GM21381 (cell line): ENCODE measurements around the gene KCNQ4.

Experiments
- ATAC-seq: cut with Tn5 transposase; IDR thresholded peaks from one replicate; pipeline ENCODE4 v1.9.1; 2021; ENCODE audit warnings: mild to moderate bottlenecking, moderate library complexity; ENCODE audit not compliant: unreplicated experiment

KCNQ4 gene

GRCh38 chr1:40776236-40777072, 7.1 kb upstream of the KCNQ4 start:
- no peak for ATAC-seq

GRCh38 chr1:40777224-40777970, 6.2 kb upstream of the KCNQ4 start:
- ATAC-seq, result no peak

GRCh38 chr1:40780678-40781607, 2.6 kb upstream of the KCNQ4 start:
- no peak for ATAC-seq

DNA sequence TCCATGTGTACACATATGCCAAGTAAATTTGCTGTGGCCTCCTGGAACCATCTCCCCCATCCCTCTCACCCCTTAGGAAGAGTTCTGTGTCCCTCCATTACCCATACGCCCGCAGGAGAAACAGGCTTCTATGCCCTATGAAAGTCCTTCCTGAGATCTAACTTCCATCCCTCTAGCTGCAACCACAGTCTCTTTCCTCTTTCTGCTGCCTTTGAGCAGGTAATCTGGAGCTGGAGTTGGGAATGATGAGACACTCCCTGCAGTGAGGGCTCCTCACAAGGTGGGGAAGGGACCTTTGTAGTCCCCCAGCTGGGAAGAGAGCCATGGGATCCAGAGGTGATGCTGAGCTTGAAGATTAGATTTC, 2.0 kb upstream of the KCNQ4 start:
- no peak for ATAC-seq

- no peak for ATAC-seq
These were observed 1.1 kb upstream of the KCNQ4 start for GRCh38 chr1:40782371-40782956.

DNA sequence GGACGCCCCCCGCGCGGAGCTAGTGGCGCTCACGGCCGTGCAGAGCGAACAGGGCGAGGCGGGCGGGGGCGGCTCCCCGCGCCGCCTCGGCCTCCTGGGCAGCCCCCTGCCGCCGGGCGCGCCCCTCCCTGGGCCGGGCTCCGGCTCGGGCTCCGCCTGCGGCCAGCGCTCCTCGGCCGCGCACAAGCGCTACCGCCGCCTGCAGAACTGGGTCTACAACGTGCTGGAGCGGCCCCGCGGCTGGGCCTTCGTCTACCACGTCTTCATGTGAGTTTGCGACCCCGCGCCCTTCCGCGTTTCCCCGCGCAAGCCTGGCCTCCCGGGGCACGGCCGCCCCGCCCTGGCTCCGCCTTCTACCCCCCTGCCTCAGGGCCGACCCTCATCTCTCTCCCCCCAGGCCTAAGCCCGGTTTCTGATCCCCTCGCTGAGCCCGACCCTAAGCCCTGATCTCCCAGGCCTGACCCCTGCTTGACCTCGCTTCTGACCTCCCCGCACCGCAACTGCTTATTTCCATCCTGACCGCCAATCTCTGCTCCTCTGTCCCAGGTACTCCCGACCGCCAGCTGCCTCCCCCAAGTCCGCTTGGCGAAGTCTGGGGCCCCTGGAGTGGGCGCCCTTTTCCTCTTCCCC, 669 bp downstream of the KCNQ4 start:
- ATAC-seq, result no peak

DNA sequence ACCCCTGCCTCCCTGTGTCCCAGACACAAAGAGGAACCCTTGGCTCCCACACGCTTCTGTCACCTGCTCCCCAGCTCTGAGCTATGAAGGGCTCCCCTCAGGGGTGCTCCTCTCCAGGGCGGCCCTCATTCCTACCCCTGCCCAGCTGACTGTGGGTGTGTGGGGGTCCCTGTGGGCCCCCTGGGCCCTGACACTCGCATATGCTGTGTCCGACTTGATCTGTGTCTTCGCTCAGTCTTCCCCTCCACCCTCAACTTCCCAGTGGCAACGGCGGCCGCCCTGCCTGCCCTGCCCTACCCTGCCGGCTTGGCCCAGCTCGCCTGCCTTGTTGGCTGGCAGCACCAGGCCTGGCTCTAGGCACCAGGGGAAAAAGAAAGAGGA, 1.2 kb downstream of the KCNQ4 start:
- ATAC-seq, result no peak

DNA sequence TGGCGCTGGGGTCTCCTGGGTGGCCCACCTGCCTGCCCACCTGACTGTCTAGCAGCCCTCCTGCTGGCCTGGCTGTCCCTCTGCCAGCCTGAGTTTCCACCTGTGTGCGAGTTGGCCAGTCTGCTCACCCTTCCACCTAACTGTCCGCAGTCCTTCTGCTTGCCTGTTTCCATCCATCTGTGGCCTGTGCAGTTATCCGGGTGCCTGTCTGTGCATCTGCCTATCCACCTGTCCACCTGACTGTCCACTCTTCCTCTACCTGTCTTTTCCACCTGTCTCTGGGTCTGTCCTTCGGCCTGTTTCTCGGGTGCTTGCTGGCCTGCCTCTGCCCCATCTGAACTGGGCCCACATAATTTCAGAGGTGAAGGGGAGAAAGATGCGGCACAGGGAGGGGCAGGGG, 1.9 kb downstream of the KCNQ4 start:
- ATAC-seq, result no peak

DNA sequence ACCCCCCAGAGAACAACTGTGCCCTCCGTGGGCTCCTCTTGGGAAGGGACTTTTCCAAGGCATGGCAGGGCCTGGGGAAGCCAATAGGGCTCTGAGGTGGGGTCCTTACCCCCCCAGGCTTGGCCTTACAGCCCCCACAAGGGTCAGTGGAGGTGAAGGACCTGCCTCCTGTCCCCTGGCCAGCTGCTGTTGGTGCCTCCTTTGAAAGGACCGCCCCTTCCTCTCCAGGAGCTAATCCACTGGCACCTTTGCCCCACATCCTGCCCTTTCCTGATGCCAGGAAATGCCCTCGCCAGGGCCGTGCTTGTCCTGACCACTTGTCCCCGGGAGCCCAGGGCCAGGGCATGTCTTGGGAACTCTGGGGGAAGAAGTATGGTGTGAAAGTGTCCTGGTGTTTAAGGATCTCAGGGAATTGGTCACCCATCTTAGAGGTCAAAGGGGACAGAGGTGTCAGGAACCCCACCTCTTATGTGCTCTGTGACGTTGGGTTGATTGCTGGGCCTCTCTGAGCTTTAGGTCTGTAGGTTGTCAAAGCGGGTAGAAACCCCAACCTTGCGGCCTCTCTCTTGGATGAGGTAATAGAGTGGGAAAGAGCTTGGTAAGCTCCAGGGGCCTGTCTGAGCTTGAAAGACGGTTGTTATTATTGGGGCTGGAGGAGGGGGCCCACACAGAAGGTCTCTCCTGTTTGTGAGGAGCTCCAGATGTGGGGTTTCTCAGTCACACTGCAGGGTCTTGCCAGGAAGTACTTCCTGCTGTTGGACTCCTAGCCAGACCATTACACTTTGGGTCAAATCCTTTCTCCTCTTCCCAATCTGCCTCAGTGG, 2.8 kb downstream of the KCNQ4 start:
- no peak for ATAC-seq

DNA sequence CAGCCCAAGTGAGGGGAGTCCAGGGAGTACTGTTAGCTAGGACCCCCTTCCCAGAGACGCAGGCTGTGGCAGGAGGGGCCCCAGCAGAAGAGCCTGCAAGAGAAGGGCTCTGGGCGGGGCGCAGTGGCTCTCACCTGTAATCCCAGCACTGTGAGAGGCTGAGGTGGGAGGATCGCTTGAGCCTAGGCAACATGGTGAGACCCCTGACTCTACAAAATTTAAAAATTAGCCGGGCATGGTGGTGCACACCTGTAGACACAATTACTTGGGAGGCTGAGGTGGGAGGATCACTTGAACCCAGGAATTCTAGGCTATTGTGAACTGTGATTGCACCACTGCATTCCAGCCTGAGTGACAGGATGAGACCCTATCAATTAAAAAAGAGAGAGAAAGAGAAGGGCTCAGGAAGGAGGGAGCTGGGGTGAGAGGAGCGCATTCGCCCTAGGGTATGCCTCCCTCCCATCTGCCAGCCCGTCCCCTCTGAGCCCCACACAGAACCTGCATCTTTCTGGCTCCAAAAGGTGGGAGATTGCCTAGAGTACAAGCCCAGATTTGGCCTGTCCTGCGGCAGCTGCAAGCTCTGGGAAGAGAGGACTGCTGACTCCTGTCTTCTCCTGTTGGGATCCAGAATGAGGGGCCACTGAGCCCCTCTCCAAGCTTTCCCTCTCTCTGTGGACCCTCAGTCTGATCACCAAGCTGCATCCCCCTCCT, 3.6 kb downstream of the KCNQ4 start:
- no peak for ATAC-seq

GRCh38 chr1:40787737-40788560, 4.4 kb downstream of the KCNQ4 start:
- ATAC-seq, result no peak

- no peak for ATAC-seq
These were observed 5.2 kb downstream of the KCNQ4 start for GRCh38 chr1:40788561-40789341.

DNA sequence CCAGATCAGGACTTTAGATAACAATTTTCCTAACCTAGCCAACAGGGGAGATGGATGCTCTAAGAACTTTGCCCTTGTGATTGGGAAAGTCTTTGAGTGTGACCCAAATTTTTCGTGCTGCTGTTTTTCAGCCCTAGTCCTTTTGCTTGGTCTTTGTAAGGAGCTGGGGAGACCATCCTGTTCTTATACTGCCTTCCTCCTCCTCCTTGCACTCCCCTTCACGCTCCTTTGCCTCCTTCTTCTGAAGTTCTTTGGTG, 5.7 kb downstream of the KCNQ4 start:
- ATAC-seq, result no peak

GRCh38 chr1:40789661-40790430, 6.3 kb downstream of the KCNQ4 start:
- ATAC-seq, result no peak

DNA sequence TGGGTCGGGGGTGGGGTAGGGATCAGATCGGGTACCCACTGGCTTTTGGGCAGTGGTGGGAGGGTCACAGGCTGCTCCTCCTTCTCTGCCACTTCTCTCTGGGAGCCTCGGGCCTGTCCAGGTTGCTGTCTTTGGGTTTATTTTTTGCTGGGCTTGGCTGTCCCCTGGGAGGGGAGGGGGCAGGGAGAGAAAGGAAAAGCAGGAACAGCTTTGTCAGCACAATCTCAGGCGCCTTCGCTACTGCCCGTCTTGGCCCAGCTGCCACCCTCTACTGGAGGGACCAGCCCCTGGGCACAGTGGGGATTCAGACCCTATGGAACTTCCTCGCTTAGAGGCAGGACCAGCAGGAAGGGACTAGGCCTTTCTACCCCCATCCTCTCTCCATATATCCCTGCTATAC, 8.4 kb downstream of the KCNQ4 start:
- ATAC-seq, result no peak

DNA sequence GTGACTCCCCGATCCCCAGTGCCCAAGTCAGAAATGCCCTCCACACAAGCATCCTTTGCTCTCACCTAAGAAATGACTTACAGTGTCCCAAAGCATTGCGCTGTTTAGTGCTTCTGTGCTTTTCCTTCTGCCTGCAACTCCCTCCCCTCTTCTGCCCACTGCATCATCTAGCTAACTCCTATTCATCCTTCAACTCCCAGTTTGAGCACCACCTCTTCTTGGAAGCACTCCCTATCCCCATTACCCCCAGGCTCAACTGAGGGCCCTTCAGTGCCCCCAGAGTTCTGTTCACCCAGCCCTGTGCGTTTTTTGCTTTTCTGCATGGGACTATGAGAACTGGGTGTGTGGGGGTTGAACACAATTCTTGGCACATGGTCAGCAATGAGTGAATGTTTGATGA, 10.0 kb downstream of the KCNQ4 start:
- ATAC-seq, result no peak

DNA sequence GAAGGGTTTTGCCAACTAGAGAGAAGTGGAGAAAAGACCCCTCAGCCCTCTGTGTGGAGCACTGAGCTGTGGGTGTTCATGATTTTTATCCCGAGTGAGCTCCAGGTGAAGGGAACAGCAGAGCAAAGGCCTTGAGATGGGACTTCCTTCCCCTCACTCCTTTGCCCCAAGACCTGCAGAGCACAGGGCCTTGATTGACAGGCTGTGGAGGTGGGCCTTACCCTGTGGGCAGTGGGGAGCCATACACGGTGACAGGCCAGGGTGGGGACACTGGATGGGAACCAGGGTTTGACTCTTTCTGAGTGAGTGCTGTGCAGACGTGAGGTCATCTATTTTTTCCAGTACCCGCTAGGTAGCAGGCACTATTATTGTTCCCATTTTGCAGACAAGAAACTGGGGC, 10.5 kb downstream of the KCNQ4 start:
- no peak for ATAC-seq
